Inflammatory macrophage (primary cell): ENCODE measurements around the gene EMC8.

Experiments used
- DNase-seq, 2 donors: peaks; one replicate each; pipeline ENCODE4 v3.0.0-alpha.2; 2020 to 2022

The EMC8 gene

GRCh38 chr16:85752511-85753420 lies 46.6 kb downstream of the EMC8 start:
- no peak for DNase-seq

DNA sequence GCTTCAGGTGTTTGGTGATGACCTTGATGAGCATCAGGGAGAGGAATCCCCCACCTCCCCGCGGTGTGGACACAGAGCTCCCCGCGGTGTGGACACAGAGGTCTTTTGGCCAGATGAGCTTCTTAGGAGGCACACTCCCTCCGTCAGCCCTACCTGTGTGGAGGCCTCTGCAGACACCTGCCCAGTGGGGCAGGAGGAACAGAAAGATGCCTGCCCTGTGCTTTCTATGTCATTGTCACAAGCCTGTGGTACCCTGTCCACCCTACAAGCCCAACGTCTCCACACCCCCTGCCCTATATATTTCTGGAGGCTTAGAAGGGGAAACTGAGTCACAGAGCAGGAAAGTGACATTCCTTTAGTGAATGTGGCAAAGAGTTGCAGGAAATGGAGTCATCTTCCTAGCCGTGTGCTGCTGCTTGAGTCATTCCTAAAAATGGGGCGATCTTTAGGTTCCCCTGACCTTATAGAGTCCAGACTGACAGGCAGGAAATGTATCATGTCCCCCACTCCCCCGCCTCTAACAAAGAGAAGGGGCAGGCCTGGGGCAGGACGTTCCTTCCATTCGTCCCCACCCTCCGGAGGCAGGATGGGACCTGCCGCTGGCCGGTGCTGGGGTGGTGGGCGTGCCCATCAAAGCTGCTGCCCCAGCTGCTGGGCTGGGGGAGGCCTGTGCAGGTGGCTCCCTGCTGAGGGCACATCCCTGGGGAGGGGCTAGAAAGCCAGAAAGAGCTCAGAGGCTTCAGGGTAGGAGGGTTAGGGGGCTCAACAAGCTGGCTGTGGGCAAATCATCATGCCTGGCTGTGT lies 47.4 kb downstream of the EMC8 start:
- no peak for DNase-seq

DNA sequence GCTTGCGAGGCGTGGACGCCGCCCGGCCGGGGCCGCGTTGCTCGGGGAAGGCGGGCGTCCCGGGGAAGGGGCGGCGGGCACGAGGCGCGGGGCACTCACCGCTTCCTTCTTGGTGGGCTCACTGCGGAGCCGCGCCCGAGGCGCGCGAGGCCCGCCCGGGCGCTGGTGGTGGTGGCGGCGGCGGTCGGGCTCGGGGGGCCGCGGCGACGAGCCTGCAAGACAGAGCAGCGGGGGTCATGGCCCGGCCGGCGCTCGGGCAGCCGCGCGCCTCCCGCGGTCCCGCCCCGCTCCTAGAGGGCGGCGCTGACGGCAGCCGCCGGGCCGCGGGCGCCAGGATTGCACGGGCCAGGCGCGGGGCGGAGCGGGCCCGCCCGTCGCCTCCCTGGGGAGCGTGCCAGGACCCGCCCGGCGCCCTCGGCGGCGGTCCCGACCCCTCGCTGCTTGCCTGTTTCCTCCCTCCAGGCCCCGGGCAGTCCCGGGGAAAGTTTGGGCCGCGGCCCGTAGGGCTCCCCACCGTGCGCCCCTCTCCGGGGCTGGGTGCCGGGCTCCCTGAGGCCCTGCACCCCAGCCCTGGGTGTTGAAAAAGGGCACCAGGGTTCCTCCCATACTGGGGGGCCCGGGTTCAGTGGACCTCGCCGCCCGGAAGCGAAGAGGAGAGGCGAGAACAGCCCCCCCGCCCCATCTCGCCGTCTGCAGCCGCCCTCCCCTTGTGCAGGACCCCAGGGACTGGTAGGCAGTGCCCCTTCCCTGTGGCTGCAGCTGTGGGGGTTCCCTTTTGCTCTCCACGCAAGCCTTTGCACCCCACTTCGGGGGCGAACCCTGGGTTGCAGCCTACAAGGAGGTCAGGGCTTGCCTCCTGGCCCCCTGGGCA lies 48.3 kb downstream of the EMC8 start, which contains the start of gene C16orf74:
Gene C16orf74 (minus strand): TSS at position 270 of the 871 bp plus-strand sequence. CDS start 15,879 bp downstream, outside the sequence.
- peak; percentile 19 to 55 for DNase-seq

- DNase-seq, result peak; percentile 4 to 11
Measured at GRCh38 chr16:85750146-85750826, 49.1 kb downstream of the EMC8 start.

GRCh38 chr16:85749771-85750145 lies 49.6 kb downstream of the EMC8 start:
- DNase-seq, result no peak

- DNase-seq, result no peak
Measured at GRCh38 chr16:85746460-85747215, 52.7 kb downstream of the EMC8 start.

GRCh38 chr16:85738923-85739715 lies 60.2 kb downstream of the EMC8 start:
- no peak for DNase-seq

DNA sequence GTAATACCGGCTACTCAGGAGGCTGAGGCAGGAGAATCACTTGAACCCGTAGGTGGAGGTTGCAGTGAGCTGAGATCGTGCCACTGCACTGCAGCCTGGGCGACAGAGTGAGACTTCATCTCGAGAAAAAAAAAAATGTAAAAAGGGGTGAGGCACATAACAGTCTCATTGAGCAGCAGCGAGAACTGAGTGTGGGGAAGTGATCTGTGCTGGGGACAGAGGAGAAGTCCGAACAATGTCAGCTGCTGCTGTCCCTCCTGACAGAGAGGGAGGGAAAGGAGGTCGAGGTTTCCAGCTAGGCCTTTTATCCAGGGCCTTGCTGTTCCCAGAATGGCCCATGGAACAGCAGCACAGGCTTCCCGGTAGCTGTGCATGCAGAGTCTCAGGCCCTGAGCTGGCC lies 62.4 kb downstream of the EMC8 start:
- DNase-seq, result peak; percentile 50 to 52

- no peak for DNase-seq
Measured at GRCh38 chr16:85735946-85736345, 63.4 kb downstream of the EMC8 start.

GRCh38 chr16:85735225-85735635 lies 64.1 kb downstream of the EMC8 start:
- DNase-seq, result peak; percentile 39 to 51

GRCh38 chr16:85734311-85735017 lies 64.9 kb downstream of the EMC8 start:
- no peak for DNase-seq

- DNase-seq, result peak; percentile 45 to 56
Measured at GRCh38 chr16:85733839-85734170, 65.5 kb downstream of the EMC8 start.

DNA sequence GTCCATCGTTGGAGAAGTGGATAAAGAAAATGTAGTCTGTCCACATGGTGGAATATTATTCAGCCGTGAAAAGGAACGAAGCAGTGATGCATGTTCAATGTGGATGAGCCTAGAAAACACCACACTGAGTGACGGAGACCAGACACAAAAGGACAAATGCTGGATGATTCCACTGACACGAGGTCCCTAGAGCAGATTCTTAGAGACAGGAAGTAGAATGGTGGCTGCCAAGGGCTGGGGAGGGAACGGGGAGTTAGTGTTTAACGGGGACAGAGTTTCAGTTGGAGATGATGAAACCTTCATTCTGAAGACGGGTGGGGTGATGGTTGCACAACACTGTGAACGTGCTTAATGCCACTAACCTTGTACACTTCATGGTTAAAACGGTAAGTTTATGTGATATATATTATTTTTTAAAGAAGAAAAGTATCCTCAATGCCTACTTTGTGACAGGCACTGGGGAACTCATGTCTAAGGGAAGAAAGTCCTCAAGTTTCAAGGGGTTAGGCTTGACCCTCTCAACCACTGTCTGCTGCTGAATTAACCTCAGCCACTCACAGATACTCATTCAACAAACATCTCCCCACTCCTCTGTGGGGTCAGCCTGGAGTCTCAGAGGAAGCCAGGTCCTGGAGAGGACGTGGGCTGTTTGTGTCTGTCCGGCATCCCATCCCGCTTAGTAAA lies 66.0 kb downstream of the EMC8 start:
- DNase-seq, result peak; percentile 63 to 80

GRCh38 chr16:85731179-85731578 lies 68.2 kb downstream of the EMC8 start:
- DNase-seq, result no peak

DNA sequence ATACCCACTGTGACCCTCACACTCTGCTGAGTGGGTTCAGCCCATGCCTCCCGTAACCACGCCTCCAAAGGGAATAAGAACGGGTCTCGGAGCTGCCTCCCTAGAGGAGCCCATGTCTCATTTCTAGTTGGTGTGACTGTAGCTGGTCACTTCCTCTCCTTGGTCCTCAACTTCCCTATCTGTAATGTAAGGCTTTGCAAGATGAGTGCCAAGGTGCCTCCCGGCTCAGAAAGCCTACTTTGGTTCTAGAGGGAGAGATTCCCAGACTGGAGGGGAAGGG lies 69.2 kb downstream of the EMC8 start:
- DNase-seq, result peak; percentile 70 to 74

GRCh38 chr16:85729452-85730185 lies 69.7 kb downstream of the EMC8 start:
- no peak for DNase-seq

DNA sequence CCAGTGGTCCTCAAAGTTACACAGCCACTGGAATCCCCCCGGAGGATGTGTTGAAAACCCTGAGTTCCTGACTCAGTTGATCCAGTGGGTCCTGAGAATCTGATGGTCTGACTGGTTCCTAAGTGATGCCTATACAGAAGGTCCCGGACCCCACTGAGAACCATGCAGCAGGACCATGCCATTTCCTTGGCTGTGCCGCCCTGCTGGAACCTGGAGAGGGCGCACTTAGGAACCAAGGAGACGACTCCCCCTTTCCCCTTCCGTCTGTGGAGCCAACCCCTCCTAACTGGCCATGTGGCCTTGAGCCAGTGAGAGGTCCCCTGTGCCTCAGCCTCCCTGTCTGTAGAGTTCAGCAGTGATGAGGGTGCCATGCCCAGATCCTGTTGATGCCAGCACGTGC lies 70.5 kb downstream of the EMC8 start:
- no peak for DNase-seq
